NCI-H226 (cell line): ENCODE data around the gene CEP72.
"Not testable (repeated sequence)": the region's sequence is repeated elsewhere in the genome, so short reads cannot be mapped to it uniquely, and the experiment has no call there.

ENCODE experiments used
- DNase-seq: peaks from one replicate; pipeline ENCODE4 v3.0.0-alpha.2; 2015

The CEP72 gene

GRCh38 chr5:581266-581665, 30.9 kb upstream of the CEP72 start:
- no peak for DNase-seq

GRCh38 chr5:581941-582340, 30.2 kb upstream of the CEP72 start:
- DNase-seq, result no peak

GRCh38 chr5:582445-582844, 29.7 kb upstream of the CEP72 start:
- DNase-seq, result not testable (repeated sequence)

GRCh38 chr5:582936-583635, 29.1 kb upstream of the CEP72 start:
- no peak for DNase-seq

- no peak for DNase-seq
These were observed 28.5 kb upstream of the CEP72 start for GRCh38 chr5:583645-584044.

- DNase-seq, result no peak
These were observed 27.9 kb upstream of the CEP72 start for GRCh38 chr5:584216-584615.

GRCh38 chr5:584846-585245, 27.3 kb upstream of the CEP72 start:
- DNase-seq, result no peak

GRCh38 chr5:585556-585955, 26.6 kb upstream of the CEP72 start:
- DNase-seq, result no peak

GRCh38 chr5:585962-586628, 26.0 kb upstream of the CEP72 start:
- no peak for DNase-seq

- DNase-seq, result no peak
These were observed 25.3 kb upstream of the CEP72 start for GRCh38 chr5:586751-587285.

- DNase-seq, result no peak
These were observed 24.7 kb upstream of the CEP72 start for GRCh38 chr5:587403-587802.

GRCh38 chr5:588406-588995, 23.6 kb upstream of the CEP72 start:
- no peak for DNase-seq

- DNase-seq, result no peak
These were observed 23.0 kb upstream of the CEP72 start for GRCh38 chr5:589173-589572.

GRCh38 chr5:589588-589987, 22.6 kb upstream of the CEP72 start:
- no peak for DNase-seq

GRCh38 chr5:590346-590745, 21.8 kb upstream of the CEP72 start:
- no peak for DNase-seq

GRCh38 chr5:591746-592145, 20.4 kb upstream of the CEP72 start:
- DNase-seq, result no peak

GRCh38 chr5:592158-592557, 20.0 kb upstream of the CEP72 start:
- no peak for DNase-seq

- DNase-seq, result no peak
These were observed 18.6 kb upstream of the CEP72 start for GRCh38 chr5:593511-593910.

GRCh38 chr5:594226-594860, 17.8 kb upstream of the CEP72 start:
- no peak for DNase-seq

- DNase-seq, result no peak
These were observed 16.8 kb upstream of the CEP72 start for GRCh38 chr5:595285-595875.

- no peak for DNase-seq
These were observed 14.1 kb upstream of the CEP72 start for GRCh38 chr5:597871-598563.

GRCh38 chr5:598564-598890, 13.6 kb upstream of the CEP72 start:
- no peak for DNase-seq
